B cell (primary cell): ENCODE data around the gene TMEM131L. TPM values are rescaled to one million over a fixed set of nuclear protein-coding genes. Genes with fewer than 3 reads are reported as not detected.

Experiments
- ATAC-seq: fragments of 200-7000 bp; cut with Tn5 transposase; one replicate; pipeline ENCODE4 v1.10.0; 2021; ENCODE audit warnings: low read depth, mild to moderate bottlenecking, moderate number of reproducible peaks, moderate library complexity
- CTCF ChIA-PET: fragments of 350-600 bp; sonication (Branson Sonifier 250); formaldehyde crosslinking; loops from one replicate; lab custom pipeline; 2021; ENCODE audit warnings: antibody characterized with exemption, inconsistent platforms; lab: Charles Lee
- POLR2A ChIA-PET: fragments of 350-600 bp; sonication (Branson Sonifier 250); formaldehyde crosslinking; loops from one replicate; lab custom pipeline; 2021; ENCODE audit warnings: antibody characterized with exemption; lab: Charles Lee
- DNase-seq: peaks from one replicate; pipeline ENCODE4 v3.0.0; 2013
- H2AFZ ChIP-seq: 2 replicates; pipeline ENCODE4 v1.6.1; 2012; ENCODE audit warnings: mild to moderate bottlenecking, low read depth, low read length; ENCODE audit not compliant: insufficient read depth, poor library complexity, severe bottlenecking
- H3K27ac ChIP-seq, 2 donors: 1 replicate in 1 of 2; 2 replicates in 1 of 2; pipeline ENCODE4 v1.5.1; 2012 to 2013; ENCODE audit warnings: low read length in 2 of 2, mild to moderate bottlenecking in 2 of 2, moderate library complexity in 1 of 2
- H3K27me3 ChIP-seq, 4 experiments: fragments of 200-600 bp in 1 of 4; sonication (generic) in 1 of 4; replicated peaks in 1 of 4; 1 replicate in 2 of 4; 2 replicates in 2 of 4; pipeline versions ENCODE4 v1.6.1 to v1.7.0; 2013 to 2016; ENCODE audit warnings: low read length in 3 of 4, mild to moderate bottlenecking in 2 of 4, mixed read lengths in 1 of 4, moderate library complexity in 1 of 4; ENCODE audit not compliant: insufficient read depth in 4 of 4, control insufficient read depth in 3 of 4; ENCODE audit errors: control extremely low read depth in 1 of 4
- H3K36me3 ChIP-seq, 2 experiments: replicated peaks in 1 of 2; 1 replicate in 1 of 2; 2 replicates in 1 of 2; pipeline versions ENCODE4 v1.6.1 to v1.7.1; 2013; ENCODE audit warnings: low read length in 1 of 2; ENCODE audit not compliant: insufficient read depth in 2 of 2, control insufficient read depth in 1 of 2; ENCODE audit errors: control extremely low read depth in 1 of 2, extremely low read depth in 1 of 2
- H3K4me1 ChIP-seq, 2 donors: fragments of 200-600 bp in 1 of 2; sonication (generic) in 1 of 2; 1 replicate in 1 of 2; 2 replicates in 1 of 2; pipeline versions ENCODE4 v1.5.1 to v1.6.1; 2013 to 2017; ENCODE audit warnings: low read length in 2 of 2; ENCODE audit not compliant: control insufficient read depth in 2 of 2, insufficient read depth in 2 of 2
- H3K4me2 ChIP-seq: replicated peaks from 2 replicates; pipeline ENCODE3; 2012; ENCODE audit warnings: mild to moderate bottlenecking, low read depth, low read length; ENCODE audit not compliant: poor library complexity, severe bottlenecking
- H3K4me3 ChIP-seq, 5 experiments: fragments of 200-600 bp in 1 of 5; sonication (generic) in 1 of 5; 1 replicate in 3 of 5; 2 replicates in 2 of 5; pipeline versions ENCODE4 v1.5.1 to v1.7.0; 2011 to 2016; ENCODE audit warnings: low read length in 4 of 5, mild to moderate bottlenecking in 4 of 5, low read depth in 2 of 5, control low read depth in 1 of 5, moderate library complexity in 1 of 5; ENCODE audit not compliant: insufficient read depth in 1 of 5; ENCODE audit errors: control extremely low read depth in 1 of 5, extremely low read depth in 1 of 5
- H3K79me2 ChIP-seq: fragments of 200-600 bp; sonication (generic); one replicate; pipeline ENCODE4 v1.6.0; 2016; ENCODE audit warnings: low read length; ENCODE audit not compliant: control insufficient read depth, insufficient read depth
- H3K9ac ChIP-seq: fragments of 200-600 bp; sonication (generic); 2 replicates; pipeline ENCODE4 v1.6.1; 2017; ENCODE audit warnings: mild to moderate bottlenecking, low read length, moderate library complexity
- H3K9me3 ChIP-seq, 3 donors: one replicate each; pipeline versions ENCODE4 v1.6.1 to v1.7.1; 2013; ENCODE audit warnings: low read length in 2 of 3; ENCODE audit not compliant: control insufficient read depth in 2 of 3, insufficient read depth in 1 of 3; ENCODE audit errors: control extremely low read depth in 1 of 3
- H4K20me1 ChIP-seq: 2 replicates; pipeline ENCODE4 v1.6.0; 2012; ENCODE audit warnings: mild to moderate bottlenecking, low read length; ENCODE audit not compliant: insufficient read depth, control insufficient read depth, poor library complexity, severe bottlenecking
- H3K27ac Mint-ChIP-seq: one replicate; pipeline ENCODE4 v1.8.0; 2021; ENCODE audit warnings: mixed read lengths
- H3K27me3 Mint-ChIP-seq: one replicate; pipeline ENCODE4 v1.8.0; 2021; ENCODE audit warnings: mixed read lengths
- H3K4me1 Mint-ChIP-seq: one replicate; pipeline ENCODE4 v1.8.0; 2021; ENCODE audit warnings: mixed read lengths
- H3K4me3 Mint-ChIP-seq: one replicate; pipeline ENCODE4 v1.8.0; 2021; ENCODE audit warnings: mixed read lengths
- H3K9me3 Mint-ChIP-seq: one replicate; pipeline ENCODE4 v1.8.0; 2022; ENCODE audit warnings: mixed read lengths; ENCODE audit not compliant: insufficient read depth
- CTCF ChIP-seq: fragments of 200-600 bp; IDR thresholded peaks from one replicate; pipeline ENCODE4 v1.8.0; 2022; ENCODE audit warnings: antibody characterized with exemption, mild to moderate bottlenecking
- EZH2 ChIP-seq: IDR thresholded peaks from 2 replicates; pipeline ENCODE4 v1.6.1; 2012; ENCODE audit warnings: borderline replicate concordance, low read depth, mild to moderate bottlenecking, moderate library complexity, low read length; ENCODE audit not compliant: insufficient read depth, poor library complexity, severe bottlenecking
- WGBS: methylation state at CpG from one replicate; pipeline ENCODE4 v1.1.5; 2013; ENCODE audit warnings: missing lambda C conversion rate; ENCODE audit not compliant: insufficient coverage; 5-methylcytosine and 5-hydroxymethylcytosine counted together
- intact Hi-C: fragments of 100-400 bp; cut with micrococcal nuclease; formaldehyde crosslinking; loops from one replicate; pipeline ENCODE4 v1.10.0; 2022
- polyA plus RNA-seq: library from polyadenylated mRNA; depleted of rRNA; stranded (reverse); fragments of >200 nt; gene quantifications from 2 replicates; pipeline ENCODE4 v1.2.3, GENCODE V29; 2012
- total RNA-seq, 2 donors: library from RNA; stranded (reverse); fragments of 120-200 nt in 1 of 2; gene quantifications; 1 replicate in 1 of 2; 2 replicates in 1 of 2; pipeline versions ENCODE4 v1.2.3 to v1.2.4, GENCODE V29; 2013 to 2022

Gene TMEM131L
- total and polyA plus RNA-seq, 2 donors (not counting 1 experiment from before 2014, with no cell fraction given) = 56.4 to 120 TPM

GRCh38 chr4:153542834-153543233 is 76.7 kb downstream of the TMEM131L start:
- peak overlapping the region; percentile 62 for H3K27ac Mint-ChIP-seq
- Histone ChIP-seq H3K9me3 (no peaks in the 10 kb centered on the region), H3K9ac (no peak overlapping the region), H2AFZ (no peak overlapping the region), H3K36me3 (peaks cover 8 to 53% of the 10 kb centered on the region in 2 experiments), H3K4me1 (peaks cover 24 to 40% of the 10 kb centered on the region in 2 donors), H3K27me3 (no peaks in the 10 kb centered on the region), H3K4me2 (no peak overlapping the region), H4K20me1 (peaks cover 99% of the 10 kb centered on the region), H3K4me3 (no peak overlapping the region), H3K27ac (peak overlapping the region in 1 of 2 donors; percentile 44), H3K79me2 (peaks cover 100% of the 10 kb centered on the region)
- POLR2A ChIA-PET = no interaction called here
- CTCF ChIA-PET = interaction anchor here (1.2 to 2.3 kb wide), 3 partner anchors 9 to 197 kb away, joined by 3 to 8 read pairs (median 8); no protein-coding TSS in a partner anchor
- peaks cover 73% of the 10 kb centered on the region for H3K4me1 Mint-ChIP-seq
- ATAC-seq = no peak
- no peak overlapping the region for H3K4me3 Mint-ChIP-seq
- DNase-seq = no peak
- WGBS = 100% methylated on average over 3 of the region's 6 CpGs
- TF ChIP-seq CTCF (peak; percentile 55), EZH2 (no peak)
- intact Hi-C loops = no loop called here
- no peaks in the 10 kb centered on the region for H3K9me3 Mint-ChIP-seq
- H3K27me3 Mint-ChIP-seq = no peaks in the 10 kb centered on the region

GRCh38 chr4:153543351-153543750 is 77.2 kb downstream of the TMEM131L start:
- ATAC-seq (no peak), DNase-seq (no peak)
- H3K27ac ChIP-seq = peak overlapping the region in 1 of 2 donors; percentile 55
- H3K79me2 ChIP-seq = peaks cover 100% of the 10 kb centered on the region
- H3K4me3 Mint-ChIP-seq = no peak overlapping the region
- 90% methylated on average over 5 of the region's 6 CpGs for WGBS
- no peaks in the 10 kb centered on the region for H3K9me3 ChIP-seq
- peaks cover 70% of the 10 kb centered on the region for H3K4me1 Mint-ChIP-seq
- CTCF ChIA-PET = interaction anchor here (1.2 to 1.8 kb wide), 2 partner anchors 30 to 197 kb away, joined by 3 to 8 read pairs; no protein-coding TSS in a partner anchor
- TF ChIP-seq CTCF = no peak
- TF ChIP-seq EZH2 = no peak
- H3K4me3 ChIP-seq = no peak overlapping the region
- POLR2A ChIA-PET = no interaction called here
- H3K27ac Mint-ChIP-seq = peak overlapping the region; percentile 21
- intact Hi-C loops = no loop called here
- H3K9ac ChIP-seq = no peak overlapping the region
- H3K9me3 Mint-ChIP-seq = no peaks in the 10 kb centered on the region
- H3K27me3 Mint-ChIP-seq = no peaks in the 10 kb centered on the region
- no peaks in the 10 kb centered on the region for H3K27me3 ChIP-seq
- H3K4me2 ChIP-seq = no peak overlapping the region
- H3K36me3 ChIP-seq = peaks cover 8 to 50% of the 10 kb centered on the region in 2 experiments
- peaks cover 22 to 35% of the 10 kb centered on the region in 2 donors for H3K4me1 ChIP-seq
- peaks cover 97% of the 10 kb centered on the region for H4K20me1 ChIP-seq
- no peak overlapping the region for H2AFZ ChIP-seq
